Muscle of leg (tissue), 11 donors: ENCODE results near the gene PIMREG. TPM values are rescaled to one million over a fixed set of nuclear protein-coding genes. Genes with fewer than 3 reads are reported as not detected.
A peak's percentile ranks its signal among the peaks of the same experiment; 100 is the strongest.
"Not testable (repeated sequence)": the region's sequence is repeated elsewhere in the genome, so short reads cannot be mapped to it uniquely, and the experiment has no call there.

Source experiments
- DNase-seq: peaks from one replicate; pipeline ENCODE4 v3.0.0; 2013
- H3K27ac ChIP-seq: one replicate; pipeline ENCODE4 v1.5.1; 2013; ENCODE audit warnings: mild to moderate bottlenecking, low read length, control low read depth
- H3K27me3 ChIP-seq: one replicate; pipeline ENCODE4 v1.6.1; 2013; ENCODE audit warnings: low read length; ENCODE audit not compliant: control insufficient read depth, insufficient read depth
- H3K36me3 ChIP-seq: one replicate; pipeline ENCODE4 v1.6.1; 2013; ENCODE audit warnings: low read length; ENCODE audit not compliant: control insufficient read depth, insufficient read depth
- H3K4me1 ChIP-seq: one replicate; pipeline ENCODE4 v1.6.1; 2013; ENCODE audit warnings: low read length; ENCODE audit not compliant: control insufficient read depth, insufficient read depth
- H3K4me3 ChIP-seq: one replicate; pipeline ENCODE4 v1.5.1; 2013; ENCODE audit warnings: low read length, control low read depth
- H3K9me3 ChIP-seq: replicated peaks from 2 replicates; pipeline ENCODE4 v1.6.1; 2013; ENCODE audit warnings: low read depth, low read length; ENCODE audit not compliant: control insufficient read depth
- WGBS: methylation state at CpG from one replicate; pipeline ENCODE4 v1.1.5; 2013; ENCODE audit warnings: missing lambda C conversion rate; ENCODE audit not compliant: insufficient coverage; 5-methylcytosine and 5-hydroxymethylcytosine counted together
- polyA plus RNA-seq, 8 donors: library from polyadenylated mRNA; unstranded; fragments of 120-200 nt; gene quantifications; one replicate each; pipeline versions ENCODE4 v1.2.1 to v1.2.3, GENCODE V29; 2013; ENCODE audit warnings: inconsistent platforms in 1 of 8, low replicate concordance in 1 of 8; ENCODE audit not compliant: insufficient read length in 8 of 8, insufficient read depth in 1 of 8
- total RNA-seq: library from RNA; stranded (reverse); fragments of 120-200 nt; gene quantifications from one replicate; pipeline ENCODE4 v1.2.4, GENCODE V29; 2013

PIMREG gene
- total and polyA plus RNA-seq, 9 donors: 11.3 to 22.9 (median 19.0) TPM

- DNase-seq: no peak
- Histone ChIP-seq H3K36me3 (peaks cover 3% of the 10 kb centered on the region), H3K27ac (no peak overlapping the region), H3K27me3 (no peaks in the 10 kb centered on the region), H3K4me1 (peaks cover 29% of the 10 kb centered on the region), H3K4me3 (no peak overlapping the region), H3K9me3 (no peaks in the 10 kb centered on the region)
- WGBS: 79% methylated on average over 4 of the region's 8 CpGs
Observed at GRCh38 chr17:6476076-6476809, 32.0 kb downstream of the PIMREG start.

GRCh38 chr17:6476810-6477179 lies 32.5 kb downstream of the PIMREG start:
- peaks cover 3% of the 10 kb centered on the region for H3K36me3 ChIP-seq
- no peaks in the 10 kb centered on the region for H3K9me3 ChIP-seq
- H3K4me3 ChIP-seq: no peak overlapping the region
- 77% methylated on average over 9 of the region's 10 CpGs for WGBS
- H3K27me3 ChIP-seq: no peaks in the 10 kb centered on the region
- DNase-seq: no peak
- H3K4me1 ChIP-seq: peaks cover 24% of the 10 kb centered on the region
- no peak overlapping the region for H3K27ac ChIP-seq

- WGBS: 82% methylated on average over 12 of the region's 14 CpGs
- Histone ChIP-seq H3K9me3 (no peaks in the 10 kb centered on the region), H3K36me3 (peaks cover 3% of the 10 kb centered on the region), H3K4me3 (no peak overlapping the region), H3K27ac (no peak overlapping the region), H3K27me3 (no peaks in the 10 kb centered on the region), H3K4me1 (peaks cover 14% of the 10 kb centered on the region)
- no peak for DNase-seq
Observed at GRCh38 chr17:6477831-6478383, 33.7 kb downstream of the PIMREG start.

GRCh38 chr17:6478486-6478885 lies 34.2 kb downstream of the PIMREG start:
- DNase-seq: no peak
- 84% methylated on average over 9 of the region's 11 CpGs for WGBS
- Histone ChIP-seq H3K4me3 (no peak overlapping the region), H3K36me3 (peaks cover 3% of the 10 kb centered on the region), H3K27ac (no peak overlapping the region), H3K9me3 (no peaks in the 10 kb centered on the region), H3K4me1 (peaks cover 10% of the 10 kb centered on the region), H3K27me3 (no peaks in the 10 kb centered on the region)

GRCh38 chr17:6479622-6480302 lies 35.5 kb downstream of the PIMREG start:
- Histone ChIP-seq H3K27me3 (no peaks in the 10 kb centered on the region), H3K9me3 (no peaks in the 10 kb centered on the region)
- peak; percentile 37 for DNase-seq

GRCh38 chr17:6480303-6480675 lies 36.0 kb downstream of the PIMREG start:
- Histone ChIP-seq H3K36me3 (peaks cover 3% of the 10 kb centered on the region), H3K9me3 (no peaks in the 10 kb centered on the region), H3K27me3 (no peaks in the 10 kb centered on the region), H3K4me1 (peaks cover 5% of the 10 kb centered on the region), H3K27ac (no peak overlapping the region), H3K4me3 (no peak overlapping the region)
- WGBS: 19% methylated on average over 9 of the region's 9 CpGs
- DNase-seq: no peak

More at GRCh38 chr17:6479622-6480302, 35.5 kb downstream of the PIMREG start:
- Histone ChIP-seq H3K36me3 (peaks cover 3% of the 10 kb centered on the region), H3K27ac (no peak overlapping the region), H3K4me1 (peaks cover 5% of the 10 kb centered on the region), H3K4me3 (no peak overlapping the region)
- WGBS: 31% methylated on average over 8 of the region's 13 CpGs

- no peaks in the 10 kb centered on the region for H3K9me3 ChIP-seq
- no peaks in the 10 kb centered on the region for H3K36me3 ChIP-seq
- 84% methylated on average over 4 of the region's 6 CpGs for WGBS
- H3K27me3 ChIP-seq: no peaks in the 10 kb centered on the region
- no peak overlapping the region for H3K4me3 ChIP-seq
- H3K27ac ChIP-seq: no peak overlapping the region
- DNase-seq: no peak
- H3K4me1 ChIP-seq: peaks cover 9% of the 10 kb centered on the region
Observed at GRCh38 chr17:6482105-6482455, 37.8 kb downstream of the PIMREG start.

GRCh38 chr17:6482796-6483195 lies 38.5 kb downstream of the PIMREG start:
- H3K27me3 ChIP-seq, H3K9me3 ChIP-seq, H3K36me3 ChIP-seq, H3K4me3 ChIP-seq, DNase-seq, H3K27ac ChIP-seq: not testable (repeated sequence)
- 84% methylated on average over 6 of the region's 10 CpGs for WGBS
- H3K4me1 ChIP-seq: peaks cover 16% of the 10 kb centered on the region

- 70% methylated on average over 8 of the region's 16 CpGs for WGBS
- Histone ChIP-seq H3K4me1 (peaks cover 20% of the 10 kb centered on the region), H3K9me3 (no peaks in the 10 kb centered on the region), H3K27ac (no peak overlapping the region), H3K27me3 (no peaks in the 10 kb centered on the region), H3K36me3 (no peaks in the 10 kb centered on the region), H3K4me3 (no peak overlapping the region)
- no peak for DNase-seq
Observed at GRCh38 chr17:6483507-6483906, 39.3 kb downstream of the PIMREG start.

- Histone ChIP-seq H3K36me3 (no peaks in the 10 kb centered on the region), H3K4me3 (no peak overlapping the region), H3K9me3 (no peaks in the 10 kb centered on the region), H3K27me3 (no peaks in the 10 kb centered on the region), H3K27ac (no peak overlapping the region), H3K4me1 (peaks cover 14% of the 10 kb centered on the region)
- no CpG with 5 or more reads among the region's 5 CpGs for WGBS
- no peak for DNase-seq
Observed at GRCh38 chr17:6485646-6486412, 41.6 kb downstream of the PIMREG start.
